ENCODE data around the gene FCHSD2.

DNA sequence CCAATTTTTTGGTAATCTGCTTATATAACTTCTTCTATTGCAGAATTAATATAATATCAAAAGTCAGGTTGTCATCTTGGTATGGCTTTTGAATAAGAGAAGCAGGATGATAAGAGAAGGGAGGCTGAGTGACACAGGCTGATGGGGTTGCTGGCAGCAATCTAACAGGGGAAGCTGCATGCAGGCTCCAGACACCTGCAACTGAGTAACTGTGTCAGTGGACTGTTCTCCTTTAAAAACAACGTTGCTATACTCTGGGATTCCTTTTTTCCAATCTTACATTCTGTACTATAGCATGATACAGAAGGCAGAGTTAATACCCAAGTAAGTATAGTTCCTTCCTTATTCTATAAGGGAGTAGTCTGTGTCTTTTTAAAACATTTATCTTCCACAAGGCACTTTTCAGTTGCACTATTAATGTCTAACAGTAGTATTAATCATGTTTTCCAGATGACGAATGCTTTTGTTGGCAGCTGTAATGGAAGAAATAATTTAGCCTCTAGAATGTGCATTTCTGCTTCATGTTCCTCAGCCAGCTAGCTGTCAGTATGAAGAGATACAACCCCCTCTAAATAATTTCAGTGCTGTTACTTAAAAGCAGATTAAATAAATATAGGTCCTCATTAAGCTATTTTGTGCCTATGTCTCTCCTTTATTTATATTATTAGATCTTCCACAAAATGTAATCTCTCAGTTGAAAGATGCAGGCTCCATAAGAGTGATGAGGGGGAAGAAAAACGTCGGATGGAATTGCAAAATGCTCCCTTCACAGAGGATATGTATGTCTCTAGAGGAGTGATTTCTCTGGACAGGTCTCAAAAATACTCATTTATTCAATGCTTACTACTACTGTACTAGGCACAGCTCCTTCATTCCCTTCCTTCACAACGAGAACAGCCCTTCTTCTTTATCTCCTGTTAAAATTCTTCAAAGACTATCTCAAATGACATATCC lies 277.1 kb downstream of the FCHSD2 start:
- no peak for TF ChIP-seq TAF1 (conservative IDR thresholded peaks at IDR 0.05)
- TF ChIP-seq, protein P1, sequence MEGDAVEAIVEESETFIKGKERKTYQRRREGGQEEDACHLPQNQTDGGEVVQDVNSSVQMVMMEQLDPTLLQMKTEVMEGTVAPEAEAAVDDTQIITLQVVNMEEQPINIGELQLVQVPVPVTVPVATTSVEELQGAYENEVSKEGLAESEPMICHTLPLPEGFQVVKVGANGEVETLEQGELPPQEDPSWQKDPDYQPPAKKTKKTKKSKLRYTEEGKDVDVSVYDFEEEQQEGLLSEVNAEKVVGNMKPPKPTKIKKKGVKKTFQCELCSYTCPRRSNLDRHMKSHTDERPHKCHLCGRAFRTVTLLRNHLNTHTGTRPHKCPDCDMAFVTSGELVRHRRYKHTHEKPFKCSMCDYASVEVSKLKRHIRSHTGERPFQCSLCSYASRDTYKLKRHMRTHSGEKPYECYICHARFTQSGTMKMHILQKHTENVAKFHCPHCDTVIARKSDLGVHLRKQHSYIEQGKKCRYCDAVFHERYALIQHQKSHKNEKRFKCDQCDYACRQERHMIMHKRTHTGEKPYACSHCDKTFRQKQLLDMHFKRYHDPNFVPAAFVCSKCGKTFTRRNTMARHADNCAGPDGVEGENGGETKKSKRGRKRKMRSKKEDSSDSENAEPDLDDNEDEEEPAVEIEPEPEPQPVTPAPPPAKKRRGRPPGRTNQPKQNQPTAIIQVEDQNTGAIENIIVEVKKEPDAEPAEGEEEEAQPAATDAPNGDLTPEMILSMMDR (IDR thresholded peaks at IDR 0.05; ENCODE audit: low read depth, low read length, missing input control), result no peak
- TF ChIP-seq, protein P2, sequence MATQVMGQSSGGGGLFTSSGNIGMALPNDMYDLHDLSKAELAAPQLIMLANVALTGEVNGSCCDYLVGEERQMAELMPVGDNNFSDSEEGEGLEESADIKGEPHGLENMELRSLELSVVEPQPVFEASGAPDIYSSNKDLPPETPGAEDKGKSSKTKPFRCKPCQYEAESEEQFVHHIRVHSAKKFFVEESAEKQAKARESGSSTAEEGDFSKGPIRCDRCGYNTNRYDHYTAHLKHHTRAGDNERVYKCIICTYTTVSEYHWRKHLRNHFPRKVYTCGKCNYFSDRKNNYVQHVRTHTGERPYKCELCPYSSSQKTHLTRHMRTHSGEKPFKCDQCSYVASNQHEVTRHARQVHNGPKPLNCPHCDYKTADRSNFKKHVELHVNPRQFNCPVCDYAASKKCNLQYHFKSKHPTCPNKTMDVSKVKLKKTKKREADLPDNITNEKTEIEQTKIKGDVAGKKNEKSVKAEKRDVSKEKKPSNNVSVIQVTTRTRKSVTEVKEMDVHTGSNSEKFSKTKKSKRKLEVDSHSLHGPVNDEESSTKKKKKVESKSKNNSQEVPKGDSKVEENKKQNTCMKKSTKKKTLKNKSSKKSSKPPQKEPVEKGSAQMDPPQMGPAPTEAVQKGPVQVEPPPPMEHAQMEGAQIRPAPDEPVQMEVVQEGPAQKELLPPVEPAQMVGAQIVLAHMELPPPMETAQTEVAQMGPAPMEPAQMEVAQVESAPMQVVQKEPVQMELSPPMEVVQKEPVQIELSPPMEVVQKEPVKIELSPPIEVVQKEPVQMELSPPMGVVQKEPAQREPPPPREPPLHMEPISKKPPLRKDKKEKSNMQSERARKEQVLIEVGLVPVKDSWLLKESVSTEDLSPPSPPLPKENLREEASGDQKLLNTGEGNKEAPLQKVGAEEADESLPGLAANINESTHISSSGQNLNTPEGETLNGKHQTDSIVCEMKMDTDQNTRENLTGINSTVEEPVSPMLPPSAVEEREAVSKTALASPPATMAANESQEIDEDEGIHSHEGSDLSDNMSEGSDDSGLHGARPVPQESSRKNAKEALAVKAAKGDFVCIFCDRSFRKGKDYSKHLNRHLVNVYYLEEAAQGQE (IDR thresholded peaks at IDR 0.05), result no peak

All from liver (tissue), 3 donors.